ENCODE measurements around the gene PADI4.

The PADI4 gene

GRCh38 chr1:17287130-17287776, 20.7 kb upstream of the PADI4 start:
- no peak for DNase-seq

GRCh38 chr1:17289721-17290120, 18.3 kb upstream of the PADI4 start:
- no peak for DNase-seq

- DNase-seq, result no peak
Observed at GRCh38 chr1:17290553-17290952, 17.4 kb upstream of the PADI4 start.

GRCh38 chr1:17292299-17293160, 15.5 kb upstream of the PADI4 start:
- no peak for DNase-seq

- DNase-seq, result no peak
Observed at GRCh38 chr1:17293681-17294425, 14.1 kb upstream of the PADI4 start.

- no peak for DNase-seq
Observed at GRCh38 chr1:17295292-17295691, 12.7 kb upstream of the PADI4 start.

- DNase-seq, result no peak
Observed at GRCh38 chr1:17296086-17296485, 11.9 kb upstream of the PADI4 start.

- no peak for DNase-seq
Observed at GRCh38 chr1:17297991-17298390, 10.0 kb upstream of the PADI4 start.

GRCh38 chr1:17301767-17302166, 6.2 kb upstream of the PADI4 start:
- DNase-seq, result no peak

- no peak for DNase-seq
Observed at GRCh38 chr1:17304151-17304825, 3.7 kb upstream of the PADI4 start.

- DNase-seq, result no peak
Observed at GRCh38 chr1:17304826-17305175, 3.2 kb upstream of the PADI4 start.

GRCh38 chr1:17305576-17306095, 2.4 kb upstream of the PADI4 start:
- no peak for DNase-seq

- no peak for DNase-seq
Observed at GRCh38 chr1:17306407-17306806, 1.6 kb upstream of the PADI4 start.

GRCh38 chr1:17306921-17307320, 1.1 kb upstream of the PADI4 start:
- no peak for DNase-seq

- DNase-seq, result no peak
Observed at GRCh38 chr1:17307329-17307728, 668 bp upstream of the PADI4 start.

GRCh38 chr1:17308593-17308992, 596 bp downstream of the PADI4 start:
- DNase-seq, result no peak

GRCh38 chr1:17309426-17310067, 1.6 kb downstream of the PADI4 start:
- no peak for DNase-seq

- DNase-seq, result no peak
Observed at GRCh38 chr1:17310068-17310640, 2.2 kb downstream of the PADI4 start.

- DNase-seq, result no peak
Observed at GRCh38 chr1:17313530-17314309, 5.7 kb downstream of the PADI4 start.

GRCh38 chr1:17314491-17314971, 6.5 kb downstream of the PADI4 start:
- DNase-seq, result no peak

- DNase-seq, result no peak
Observed at GRCh38 chr1:17315542-17316130, 7.6 kb downstream of the PADI4 start.

Measured in CD4-positive, alpha-beta T cell treated with Interleukin-17A for 1 hour (primary cell).